Measurements from ENCODE around the gene ZNF439. TPM values are rescaled to one million over a fixed set of nuclear protein-coding genes. Genes with fewer than 3 reads are reported as not detected.

ZNF439 gene
- total and polyA plus RNA-seq, 10 of the 15 experiments (the other 5 are each of a cell fraction or from before 2014, with no cell fraction given) = 0.43 to 2.5 (median 1.2) TPM

DNA sequence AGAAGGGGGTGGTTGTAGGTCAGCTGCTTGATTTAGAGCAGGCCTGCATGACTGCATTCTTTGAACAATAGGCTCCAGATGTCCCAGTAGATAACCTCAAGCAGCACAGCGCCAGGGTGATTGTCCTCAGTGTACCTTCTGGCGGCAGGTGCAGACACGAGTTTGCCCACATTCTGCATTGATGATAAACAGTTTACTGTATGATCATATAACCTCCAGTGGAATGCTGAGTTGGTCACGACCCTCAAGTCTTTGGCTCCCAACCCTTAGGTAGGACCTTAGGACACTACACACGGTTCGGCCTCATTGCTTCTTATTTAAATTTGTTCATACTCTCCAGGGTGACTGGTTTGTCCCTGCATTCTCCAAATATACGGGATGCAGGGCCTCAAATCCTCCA lies 12.2 kb downstream of the ZNF439 start (continued):
- no peak for TF ChIP-seq IRF4 (IDR thresholded peaks at IDR 0.05; ENCODE audit: low read depth, low read length)
- no peak for TF ChIP-seq ESRRA (IDR thresholded peaks at IDR 0.05; ENCODE audit: low read length)
- no peak for TF ChIP-seq MEF2B (IDR thresholded peaks at IDR 0.05; ENCODE audit: partially characterized antibody, poor library complexity, severe bottlenecking)
- no peak for TF ChIP-seq RBBP5 (conservative IDR thresholded peaks at IDR 0.05)
- no peak for TF ChIP-seq MXI1 (IDR thresholded peaks at IDR 0.05; ENCODE audit: low read depth, low read length)
- no peak for TF ChIP-seq IKZF2 (IDR thresholded peaks at IDR 0.05)

DNA sequence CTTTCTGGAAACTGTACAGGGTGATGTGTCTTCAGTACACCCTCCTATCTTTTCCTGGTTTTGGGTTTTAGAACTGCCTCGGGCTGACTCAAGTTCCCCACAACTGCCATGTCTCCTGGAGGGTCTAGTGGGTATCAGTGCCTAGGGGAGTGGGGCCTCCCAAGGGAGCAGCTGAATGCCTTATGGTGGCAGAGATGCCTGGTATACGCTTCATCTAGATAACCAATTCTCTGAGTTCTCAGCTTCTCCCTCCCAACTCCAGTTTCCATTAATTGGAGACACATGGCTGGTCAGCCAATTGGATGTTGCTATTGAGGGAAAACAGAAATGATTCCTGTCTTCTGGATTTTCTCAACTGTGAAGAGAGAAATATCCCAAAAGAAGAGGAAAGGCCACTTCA lies 12.8 kb downstream of the ZNF439 start:
- H3K4me1 ChIP-seq (ENCODE audit: control insufficient read depth, insufficient read depth, low read length) = no peaks in the 10 kb centered on the region
- H3K4me2 ChIP-seq (ENCODE audit: control insufficient read depth, insufficient read depth) = no peak overlapping the region
- TF ChIP-seq STAT1 (conservative IDR thresholded peaks at IDR 0.05) (no peak), NRF1 (conservative IDR thresholded peaks at IDR 0.05; ENCODE audit: low read depth, low read length) (no peak), SPI1 (IDR thresholded peaks at IDR 0.05; ENCODE audit: borderline replicate concordance, insufficient read depth, low read depth, low read length) (no peak), ZNF687 (IDR thresholded peaks at IDR 0.05) (no peak), PAX5 (IDR thresholded peaks at IDR 0.05; ENCODE audit: borderline replicate concordance, low read depth, low read length) (no peak), SREBF2 (IDR thresholded peaks at IDR 0.05; ENCODE audit: low read length) (no peak), E2F4 (IDR thresholded peaks at IDR 0.05; ENCODE audit: low read depth, low read length) (no peak), POLR2A (IDR thresholded peaks at IDR 0.05; ENCODE audit: low read depth, low read length) (no peak), NR2F1 (conservative IDR thresholded peaks at IDR 0.05) (no peak), PKNOX1 (IDR thresholded peaks at IDR 0.05) (no peak), JUNB (IDR thresholded peaks at IDR 0.05) (no peak), TARDBP (IDR thresholded peaks at IDR 0.05; ENCODE audit: borderline replicate concordance) (no peak)
- no peak overlapping the region for H3K4me3 ChIP-seq
- H3K9me3 ChIP-seq (replicated peaks; ENCODE audit: control insufficient read depth, insufficient read depth, low read length) = peaks cover 3% of the 10 kb centered on the region; the same call in 2 of the 3 replicates
- no peaks in the 10 kb centered on the region for H3K36me3 ChIP-seq (ENCODE audit: control insufficient read depth in 2 of 2, insufficient read depth in 2 of 2, low read length in 1 of 2)
- in situ Hi-C loops (cut with MboI) (no loop called here), intact Hi-C loops (cut with micrococcal nuclease; ENCODE audit: unreplicated experiment) (no loop called here)
- SMC1A ChIA-PET (ENCODE audit: uncharacterized antibody, unreplicated experiment) = no interaction called here
- 67% methylated on average over 2 of the region's 2 CpGs for WGBS (ENCODE audit: insufficient coverage, insufficient replicate concordance, low lambda C conversion rate, missing lambda C conversion rate)
- POLR2A ChIA-PET = no interaction called here
- no peak for ATAC-seq
- BruUV-seq (replicated peaks) = no TSS peak
- no peak for FAIRE-seq
- H3K79me2 ChIP-seq (ENCODE audit: control insufficient read depth, insufficient read depth, low read length) = no peaks in the 10 kb centered on the region
- H3K27ac ChIP-seq (ENCODE audit: control insufficient read depth, insufficient read depth) = no peak overlapping the region
- CTCF ChIA-PET = no interaction called here
- RAD21 ChIA-PET (ENCODE audit: unreplicated experiment) = no interaction called here
- no peak for DNase-seq (ENCODE audit: low read depth, low spot score)
- H4K20me1 ChIP-seq (ENCODE audit: control insufficient read depth, insufficient read depth) = no peaks in the 10 kb centered on the region
- H3K27me3 ChIP-seq (replicated peaks in 1 of 2; ENCODE audit: control insufficient read depth in 2 of 2, insufficient read depth in 2 of 2, low read length in 1 of 2) = no peaks in the 10 kb centered on the region
- no peak overlapping the region for H3K9ac ChIP-seq (ENCODE audit: control insufficient read depth, insufficient read depth, low read length)
- H2AFZ ChIP-seq (ENCODE audit: control insufficient read depth, low read depth, low read length) = no peak overlapping the region

All from GM12878 (cell line).